GM13977 (cell line): ENCODE measurements around the gene FAM83G.

Source experiments
- DNase-seq: peaks from one replicate; pipeline ENCODE4 v3.0.0; 2012; ENCODE audit warnings: low spot score
- in situ Hi-C: fragments of 300-500 bp; cut with MboI; formaldehyde crosslinking; loops from one replicate; pipeline ENCODE4 v1.12.0; 2022; ENCODE audit warnings: low sequenced_read_pairs, low pct_unique_long_range_greater_than_20kb, mixed read lengths, inconsistent platforms; ENCODE audit not compliant: unreplicated experiment
- TF ChIP-seq, protein P1 (sequence below): IDR thresholded peaks from 2 replicates; pipeline ENCODE4 v1.5.1; 2012; ENCODE audit warnings: mild to moderate bottlenecking, control low read depth; ENCODE audit not compliant: insufficient read depth; ENCODE audit errors: extremely low read depth, missing control alignments

The FAM83G gene

GRCh38 chr17:18977646-18978045 is 26.9 kb downstream of the FAM83G start:
- DNase-seq: no peak
- in situ Hi-C loops: no loop called here
- TF ChIP-seq, protein P1, sequence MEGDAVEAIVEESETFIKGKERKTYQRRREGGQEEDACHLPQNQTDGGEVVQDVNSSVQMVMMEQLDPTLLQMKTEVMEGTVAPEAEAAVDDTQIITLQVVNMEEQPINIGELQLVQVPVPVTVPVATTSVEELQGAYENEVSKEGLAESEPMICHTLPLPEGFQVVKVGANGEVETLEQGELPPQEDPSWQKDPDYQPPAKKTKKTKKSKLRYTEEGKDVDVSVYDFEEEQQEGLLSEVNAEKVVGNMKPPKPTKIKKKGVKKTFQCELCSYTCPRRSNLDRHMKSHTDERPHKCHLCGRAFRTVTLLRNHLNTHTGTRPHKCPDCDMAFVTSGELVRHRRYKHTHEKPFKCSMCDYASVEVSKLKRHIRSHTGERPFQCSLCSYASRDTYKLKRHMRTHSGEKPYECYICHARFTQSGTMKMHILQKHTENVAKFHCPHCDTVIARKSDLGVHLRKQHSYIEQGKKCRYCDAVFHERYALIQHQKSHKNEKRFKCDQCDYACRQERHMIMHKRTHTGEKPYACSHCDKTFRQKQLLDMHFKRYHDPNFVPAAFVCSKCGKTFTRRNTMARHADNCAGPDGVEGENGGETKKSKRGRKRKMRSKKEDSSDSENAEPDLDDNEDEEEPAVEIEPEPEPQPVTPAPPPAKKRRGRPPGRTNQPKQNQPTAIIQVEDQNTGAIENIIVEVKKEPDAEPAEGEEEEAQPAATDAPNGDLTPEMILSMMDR: no peak

DNA sequence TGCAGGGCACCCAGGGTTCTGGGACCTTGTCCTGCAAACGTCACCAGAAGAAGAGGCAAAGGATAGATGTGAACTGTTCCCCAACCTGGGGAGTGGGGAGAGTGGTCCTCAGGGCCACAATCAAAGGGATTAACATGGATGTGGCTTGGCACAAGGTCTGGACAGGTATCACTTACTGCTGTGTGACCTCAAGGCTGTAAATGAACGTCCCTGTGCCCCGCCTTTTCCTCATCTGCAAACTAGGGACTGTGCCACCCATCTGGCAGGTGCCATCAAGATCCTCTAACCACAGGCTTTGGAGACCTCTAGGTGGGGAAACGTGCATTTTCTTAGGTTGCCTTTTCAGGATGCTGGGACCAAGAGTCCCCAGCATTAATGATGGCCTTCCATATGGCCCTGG is 27.5 kb downstream of the FAM83G start:
- in situ Hi-C loops: no loop called here
- TF ChIP-seq, protein P1: no peak

DNA sequence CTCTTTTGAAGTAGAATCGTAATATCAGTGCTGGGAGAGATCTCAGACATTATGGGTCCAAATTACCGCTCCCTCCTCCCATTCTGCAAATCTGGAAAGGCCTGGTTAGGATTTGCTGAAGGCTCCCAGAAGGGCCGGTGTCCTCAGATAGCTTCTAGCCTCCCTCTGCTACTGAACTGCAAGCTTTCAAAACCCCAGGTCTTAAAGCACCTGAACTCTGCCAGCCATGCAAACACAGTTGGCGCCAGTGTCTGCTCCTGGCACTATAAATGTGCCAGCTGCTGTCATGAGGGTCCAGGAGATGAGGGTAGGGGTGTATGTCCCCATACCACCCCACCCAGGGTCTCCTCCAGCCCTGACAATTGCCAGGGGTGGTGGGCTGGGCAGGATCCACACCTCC is 28.4 kb downstream of the FAM83G start:
- TF ChIP-seq, protein P1: no peak
- no peak for DNase-seq

More for the DNA sequence above, 27.5 kb downstream of the FAM83G start:
- DNase-seq: no peak

GRCh38 chr17:18975597-18975996 is 29.0 kb downstream of the FAM83G start:
- TF ChIP-seq, protein P1: no peak
- DNase-seq: no peak
- in situ Hi-C loops: no loop called here

More for the DNA sequence above, 28.4 kb downstream of the FAM83G start:
- in situ Hi-C loops: no loop called here

GRCh38 chr17:18974407-18975149 is 30.0 kb downstream of the FAM83G start:
- DNase-seq: no peak
- in situ Hi-C loops: no loop called here
- TF ChIP-seq, protein P1: no peak

DNA sequence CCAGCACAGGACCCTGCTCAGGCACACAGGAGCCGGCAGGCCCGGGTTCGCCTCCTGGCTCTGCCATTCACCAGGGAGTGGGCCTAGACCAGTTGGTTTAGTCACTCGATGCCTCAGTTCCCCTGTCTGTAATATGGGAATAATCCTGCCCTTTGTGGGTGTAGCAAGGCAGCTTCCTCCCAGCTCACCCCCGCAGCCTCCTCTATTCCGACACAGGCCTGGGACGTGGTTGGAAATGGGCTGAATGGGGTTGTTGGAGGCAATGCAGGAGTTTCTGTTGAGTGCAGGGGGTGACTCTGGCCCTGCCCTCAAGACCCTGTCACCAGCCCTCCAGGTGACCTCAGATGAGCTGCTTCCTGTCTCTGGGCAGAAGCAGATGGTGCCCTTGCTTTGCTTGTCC is 32.8 kb downstream of the FAM83G start:
- DNase-seq: no peak
- TF ChIP-seq, protein P1: no peak
- in situ Hi-C loops: no loop called here
